GM21786 (cell line): ENCODE data around the gene MAPKAP1.
"Not testable (repeated sequence)": the region's sequence is repeated elsewhere in the genome, so short reads cannot be mapped to it uniquely, and the experiment has no call there.

ENCODE experiments used
- ATAC-seq: cut with Tn5 transposase; IDR thresholded peaks from one replicate; pipeline ENCODE4 v1.9.1; 2021; ENCODE audit not compliant: unreplicated experiment

MAPKAP1 gene

GRCh38 chr9:125609744-125610143, 97.3 kb downstream of the MAPKAP1 start:
- ATAC-seq, result no peak

DNA sequence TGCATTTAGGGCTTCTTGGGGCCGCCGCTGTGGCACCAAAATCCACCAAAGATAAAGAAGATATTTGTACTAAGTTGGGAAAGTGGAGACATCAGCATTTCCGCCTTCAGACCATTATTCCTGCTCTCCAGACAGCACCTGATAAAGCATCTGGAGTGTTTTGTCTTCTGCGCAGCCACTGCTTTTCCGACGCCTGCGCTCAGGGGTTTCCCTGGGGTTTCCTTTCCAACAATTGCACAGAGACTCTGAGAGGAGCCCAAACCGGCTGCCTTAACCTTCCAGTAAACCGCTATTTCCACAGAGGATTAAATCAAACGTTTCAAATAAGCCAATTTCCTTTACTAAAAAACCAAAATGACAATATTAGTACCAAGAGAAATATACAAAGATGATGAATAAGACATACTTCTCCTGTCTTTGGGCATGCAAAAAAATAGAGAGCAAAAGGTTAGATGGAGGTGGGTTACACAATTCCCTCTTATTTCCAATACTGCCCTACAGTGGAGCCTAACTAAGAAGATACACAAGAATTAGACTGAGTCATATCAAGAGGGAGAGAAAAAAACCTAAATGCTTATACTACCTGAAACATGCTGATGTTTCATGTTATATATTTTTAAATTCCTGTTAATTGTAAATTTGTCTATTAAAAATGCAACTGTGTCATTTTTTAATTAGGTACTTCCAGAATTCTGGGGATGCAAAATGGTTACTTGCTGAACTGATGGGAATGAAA, 98.4 kb downstream of the MAPKAP1 start:
- no peak for ATAC-seq

- no peak for ATAC-seq
These were observed 102.8 kb downstream of the MAPKAP1 start for GRCh38 chr9:125604196-125604595.

DNA sequence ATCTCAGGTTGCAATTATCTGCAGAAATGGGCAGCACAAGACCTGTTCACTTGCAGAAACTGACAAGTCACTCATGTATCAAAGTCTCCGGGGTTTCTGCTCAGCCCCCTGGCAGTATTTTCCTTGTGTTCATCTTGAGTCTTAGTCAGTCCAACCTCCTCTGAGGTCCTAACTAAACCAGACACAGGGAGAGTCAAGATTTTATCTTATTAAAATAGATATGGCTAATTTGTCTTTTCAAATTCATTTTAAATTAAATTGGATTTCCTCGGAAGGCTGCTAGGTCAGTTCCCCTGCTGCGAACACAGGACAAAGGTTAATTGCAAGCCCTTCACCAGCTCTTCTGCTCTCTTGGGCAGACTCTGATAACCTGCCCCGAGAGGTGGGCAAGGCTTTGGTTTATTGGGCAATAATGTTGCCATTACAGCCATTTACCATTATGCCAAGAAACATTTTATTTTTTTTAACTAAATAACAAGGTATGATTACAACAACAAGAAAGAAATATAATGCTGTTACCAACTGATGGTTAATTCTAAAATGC, 103.5 kb downstream of the MAPKAP1 start:
- ATAC-seq, result no peak

- ATAC-seq, result no peak
These were observed 105.0 kb downstream of the MAPKAP1 start for GRCh38 chr9:125601961-125602360.

- no peak for ATAC-seq
These were observed 106.8 kb downstream of the MAPKAP1 start for GRCh38 chr9:125600194-125600593.

DNA sequence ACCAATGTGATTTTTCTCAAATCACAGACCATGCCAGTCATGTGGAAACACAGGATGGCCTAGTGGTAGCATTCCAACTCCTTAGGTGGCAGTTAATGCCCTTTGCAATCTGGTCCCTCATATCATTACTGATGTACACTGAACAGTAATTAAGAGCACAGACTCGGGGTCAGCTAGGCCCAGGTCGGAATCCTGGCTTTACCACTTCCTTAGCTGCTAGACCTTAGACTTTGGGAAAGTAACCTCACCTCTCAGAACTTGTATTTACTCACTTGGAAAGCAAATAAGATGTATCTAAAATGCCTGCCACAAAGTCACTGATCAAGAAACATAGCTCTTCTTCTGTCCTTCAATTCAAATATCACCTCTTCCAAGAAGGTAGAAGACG, 112.8 kb downstream of the MAPKAP1 start:
- ATAC-seq, result no peak

DNA sequence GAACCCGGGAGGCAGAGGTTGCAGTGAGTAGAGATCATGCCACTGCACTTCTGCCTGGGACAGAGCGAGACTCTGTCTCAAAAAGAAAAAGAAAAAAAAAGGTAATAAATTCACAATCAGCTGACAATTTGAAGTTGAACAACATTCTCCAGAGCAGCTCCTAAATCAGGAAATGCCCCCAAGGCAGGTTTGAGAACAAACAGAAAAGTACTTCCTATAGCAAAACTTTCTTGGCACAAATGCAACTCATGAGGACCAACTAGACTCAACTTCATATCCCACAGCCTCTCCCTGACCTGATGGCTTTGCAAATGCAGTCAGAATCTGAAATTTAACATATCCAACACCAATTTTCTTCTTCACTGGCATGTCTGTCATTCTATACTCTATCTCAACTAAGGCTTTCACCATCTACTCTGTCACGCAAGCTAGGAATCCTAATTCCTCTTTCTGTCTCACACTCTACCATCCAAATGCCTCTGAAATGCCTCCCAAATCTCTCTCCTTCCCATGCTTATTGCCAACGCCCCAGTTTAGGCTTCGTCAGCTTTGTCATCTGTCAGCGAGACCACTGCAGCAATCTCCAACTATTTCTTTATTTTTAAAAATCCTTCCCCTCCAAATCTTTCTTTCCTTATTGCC, 113.3 kb downstream of the MAPKAP1 start:
- no peak for ATAC-seq

GRCh38 chr9:125591888-125592287, 115.1 kb downstream of the MAPKAP1 start:
- no peak for ATAC-seq

DNA sequence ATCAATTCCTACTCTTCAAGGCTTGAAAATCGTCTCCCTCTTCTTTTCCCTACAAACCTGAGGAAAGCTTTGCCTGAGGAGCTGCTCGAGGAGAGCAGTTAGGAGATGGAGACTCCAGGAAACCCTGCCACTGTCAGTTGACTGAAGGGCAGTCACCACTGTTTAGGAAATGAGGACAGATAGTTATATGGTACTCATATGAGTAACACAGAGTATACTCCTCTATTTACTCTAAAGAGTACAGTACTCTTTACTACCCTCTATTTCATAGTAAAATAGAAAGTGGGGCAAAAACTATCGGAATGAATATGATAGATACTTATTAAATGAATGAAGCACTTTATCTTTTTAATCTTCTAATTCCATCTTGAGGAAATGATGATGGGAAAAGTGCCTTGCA, 115.8 kb downstream of the MAPKAP1 start:
- no peak for ATAC-seq

GRCh38 chr9:125589287-125589686, 117.7 kb downstream of the MAPKAP1 start:
- ATAC-seq, result no peak

- no peak for ATAC-seq
These were observed 119.1 kb downstream of the MAPKAP1 start for GRCh38 chr9:125587819-125588460.

GRCh38 chr9:125586172-125586511, 120.9 kb downstream of the MAPKAP1 start:
- ATAC-seq, result no peak

GRCh38 chr9:125585503-125586171, 121.4 kb downstream of the MAPKAP1 start:
- ATAC-seq, result no peak

DNA sequence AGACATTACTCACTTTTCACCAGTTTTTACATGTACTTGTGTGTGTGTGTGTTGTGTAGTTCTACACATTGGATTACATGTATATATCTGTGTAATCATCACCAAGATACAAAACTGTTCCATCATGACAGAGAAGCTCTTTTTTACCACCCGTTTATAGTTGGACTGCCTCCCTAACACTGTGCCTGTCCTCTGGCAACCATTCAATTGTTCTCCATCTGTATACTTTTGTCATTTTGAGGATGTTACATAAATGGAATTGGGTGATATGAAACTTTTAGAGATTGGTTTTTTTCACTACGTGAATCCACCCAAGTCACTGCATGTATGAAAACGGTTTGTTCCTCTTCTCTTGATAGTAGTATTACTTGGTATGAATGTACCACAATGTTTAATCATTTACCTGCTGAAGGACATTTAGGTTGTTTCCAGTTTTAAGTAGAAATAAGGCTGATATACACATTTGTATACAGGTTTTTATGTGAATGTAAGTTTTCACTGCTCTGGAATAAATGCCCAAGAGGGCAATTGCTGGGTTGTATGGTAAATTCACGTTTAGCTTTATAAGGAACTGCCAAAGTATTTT, 126.2 kb downstream of the MAPKAP1 start:
- ATAC-seq, result no peak

DNA sequence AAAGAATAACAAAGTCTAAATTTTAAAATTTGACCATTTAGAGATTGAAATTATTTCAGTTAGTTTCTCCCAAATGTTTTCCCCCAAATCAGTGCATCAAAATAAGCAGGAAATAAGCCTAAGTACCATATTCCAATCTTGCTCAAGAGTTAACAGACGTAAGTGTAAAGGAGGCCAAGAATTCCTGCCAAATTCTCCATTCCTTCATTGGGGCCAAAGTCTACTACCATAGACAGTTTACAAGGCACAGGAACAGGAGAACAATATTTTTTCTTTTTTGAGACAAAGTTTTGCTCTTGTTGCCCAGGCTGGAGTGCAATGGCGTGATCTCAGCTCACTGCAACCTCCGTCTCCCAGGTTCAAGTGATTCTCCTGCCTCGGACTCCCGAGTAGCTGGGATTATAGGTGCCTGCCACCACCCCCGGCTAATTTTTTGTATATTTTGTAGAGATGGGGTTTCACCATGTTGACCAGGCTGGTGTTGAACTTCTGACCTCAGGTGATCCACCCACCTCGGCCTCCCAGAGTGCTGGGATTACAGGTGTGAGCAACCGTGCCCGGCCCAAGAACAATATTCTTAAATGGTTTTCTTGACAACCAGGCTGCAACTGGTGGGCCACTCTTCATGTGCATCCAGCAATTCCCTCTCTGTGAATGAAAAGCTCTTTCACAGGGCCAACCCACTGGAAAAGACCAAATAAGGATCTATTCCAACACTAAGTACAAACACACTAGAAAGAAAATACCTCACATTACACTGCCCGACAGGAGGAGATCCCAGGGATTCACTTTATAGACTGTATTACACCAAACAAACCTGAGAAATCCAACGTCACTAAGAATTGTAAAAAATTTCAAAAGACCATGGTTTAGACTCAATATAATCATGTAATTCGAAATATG, 127.7 kb downstream of the MAPKAP1 start:
- no peak for ATAC-seq

DNA sequence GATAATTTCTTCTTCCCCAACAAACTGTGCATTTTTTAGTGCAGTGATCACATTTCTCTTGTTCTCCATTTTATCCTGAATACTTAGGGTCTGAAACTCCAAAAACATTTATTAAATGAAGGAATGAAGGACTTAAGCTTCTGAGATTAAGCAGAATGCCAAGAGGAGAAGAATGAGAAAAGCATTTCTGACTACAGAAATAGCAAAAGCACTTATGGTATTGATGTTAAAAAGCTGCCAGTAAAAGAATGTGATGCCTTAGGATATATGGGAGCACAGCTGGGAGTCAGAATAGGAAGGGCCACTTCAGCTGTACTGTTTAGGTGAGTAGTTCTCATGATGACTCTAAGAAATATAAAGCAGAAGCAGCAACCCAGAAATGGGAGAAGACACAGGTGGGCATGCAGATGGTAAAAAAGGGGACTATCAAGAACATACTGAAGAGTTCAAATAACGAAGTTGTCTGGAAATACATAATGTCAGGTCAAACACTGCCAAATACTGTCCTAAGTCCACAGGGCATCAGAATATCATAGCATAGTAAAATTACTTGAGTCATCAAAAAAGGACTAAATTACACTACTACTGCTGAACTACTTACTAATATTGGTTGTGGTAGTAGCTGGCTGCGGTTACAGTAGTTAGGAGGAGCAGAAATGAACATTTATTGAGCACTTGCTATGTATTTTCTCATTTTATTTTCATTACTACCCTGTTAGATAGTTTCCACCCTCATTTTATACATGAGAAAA, 132.7 kb downstream of the MAPKAP1 start:
- no peak for ATAC-seq

GRCh38 chr9:125572461-125572860, 134.5 kb downstream of the MAPKAP1 start:
- ATAC-seq, result not testable (repeated sequence)

DNA sequence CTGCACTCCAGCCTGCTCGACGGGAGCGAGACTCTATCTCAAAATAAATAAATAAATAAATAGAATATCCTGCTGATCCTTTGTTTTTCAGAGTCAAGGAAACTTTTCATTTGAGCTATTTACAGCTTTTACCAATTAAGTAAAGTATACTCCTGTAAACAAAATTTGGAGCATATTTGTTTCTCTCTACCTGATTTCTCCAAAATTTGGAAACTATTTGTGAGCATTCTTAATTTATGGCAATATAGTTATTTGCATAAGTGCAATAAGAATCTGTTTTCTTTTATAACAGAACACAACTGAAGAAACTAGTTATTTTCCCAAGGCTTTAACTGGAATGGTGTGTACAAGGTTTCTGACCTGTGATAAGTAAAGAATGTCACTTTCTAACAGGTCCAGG, 135.2 kb downstream of the MAPKAP1 start:
- ATAC-seq, result not testable (repeated sequence)
